Neuronal stem cell (in vitro differentiated cells): ENCODE measurements around the gene KRT7.

Experiments
- DNase-seq: peaks from one replicate; pipeline ENCODE4 v3.0.0-alpha.2; 2013; ENCODE audit warnings: low spot score
- H2AFZ ChIP-seq: one replicate; pipeline ENCODE4 v1.6.1; 2013; ENCODE audit warnings: mild to moderate bottlenecking, low read length, inconsistent platforms
- H2AK5ac ChIP-seq: 2 replicates; pipeline ENCODE4 v1.6.1; 2013; ENCODE audit warnings: low read depth, mild to moderate bottlenecking, inconsistent platforms, low read length, moderate library complexity, mixed read lengths
- H2BK120ac ChIP-seq: 2 replicates; pipeline ENCODE4 v1.6.1; 2013; ENCODE audit warnings: low read depth, mild to moderate bottlenecking, inconsistent platforms, low read length, moderate library complexity, mixed read lengths
- H2BK12ac ChIP-seq: one replicate; pipeline ENCODE4 v1.6.1; 2013; ENCODE audit warnings: low read length, inconsistent platforms
- H2BK15ac ChIP-seq: 2 replicates; pipeline ENCODE4 v1.6.1; 2013; ENCODE audit warnings: mild to moderate bottlenecking, low read length, inconsistent platforms, mixed read lengths
- H2BK5ac ChIP-seq: one replicate; pipeline ENCODE4 v1.6.1; 2013; ENCODE audit warnings: inconsistent platforms, mild to moderate bottlenecking, low read length, moderate library complexity
- H3K14ac ChIP-seq: one replicate; pipeline ENCODE4 v1.6.1; 2013; ENCODE audit warnings: low read length, inconsistent platforms
- H3K18ac ChIP-seq: 2 replicates; pipeline ENCODE4 v1.6.1; 2013; ENCODE audit warnings: low read length, inconsistent platforms
- H3K23ac ChIP-seq: 2 replicates; pipeline ENCODE4 v1.6.1; 2013; ENCODE audit warnings: low read depth, mild to moderate bottlenecking, mixed read lengths, low read length, inconsistent platforms; ENCODE audit not compliant: poor library complexity
- H3K27ac ChIP-seq: replicated peaks from 3 replicates; pipeline ENCODE4 v1.5.1; 2013; ENCODE audit warnings: low read length, inconsistent platforms
- H3K27me3 ChIP-seq, 3 experiments: 2 replicates each; pipeline ENCODE4 v1.6.1; 2013; ENCODE audit warnings: low read length in 3 of 3, mild to moderate bottlenecking in 2 of 3, inconsistent platforms in 1 of 3, low read depth in 1 of 3, mixed read lengths in 1 of 3, moderate library complexity in 1 of 3; ENCODE audit not compliant: control insufficient read depth in 3 of 3, insufficient read depth in 3 of 3
- H3K36me3 ChIP-seq, 2 donors: replicated peaks in 1 of 2; 2 replicates each; pipeline ENCODE4 v1.6.1; 2013; ENCODE audit warnings: low read length in 2 of 2; ENCODE audit not compliant: control insufficient read depth in 2 of 2, insufficient read depth in 2 of 2
- H3K4ac ChIP-seq: 2 replicates; pipeline ENCODE4 v1.6.1; 2013; ENCODE audit warnings: inconsistent platforms, mild to moderate bottlenecking, low read length, moderate library complexity
- H3K4me1 ChIP-seq, 2 donors: 1 replicate in 1 of 2; 2 replicates in 1 of 2; pipeline ENCODE4 v1.6.1; 2013; ENCODE audit warnings: low read length in 2 of 2, low read depth in 1 of 2; ENCODE audit not compliant: control insufficient read depth in 2 of 2, insufficient read depth in 1 of 2
- H3K4me2 ChIP-seq: one replicate; pipeline ENCODE4 v1.6.1; 2013; ENCODE audit warnings: mild to moderate bottlenecking, low read length, inconsistent platforms; ENCODE audit not compliant: insufficient read depth, poor library complexity, severe bottlenecking
- H3K4me3 ChIP-seq, 2 donors: 2 replicates each; pipeline ENCODE4 v1.5.1; 2013; ENCODE audit warnings: low read length in 2 of 2, mild to moderate bottlenecking in 2 of 2, inconsistent platforms in 1 of 2, moderate library complexity in 1 of 2
- H3K79me1 ChIP-seq: one replicate; pipeline ENCODE4 v1.6.1; 2013; ENCODE audit warnings: low read depth, mild to moderate bottlenecking, inconsistent platforms, low read length, moderate library complexity
- H3K9ac ChIP-seq: one replicate; pipeline ENCODE4 v1.6.1; 2013; ENCODE audit warnings: mild to moderate bottlenecking, low read depth, low read length, inconsistent platforms; ENCODE audit not compliant: poor library complexity
- H3K9me3 ChIP-seq, 2 donors: replicated peaks in 1 of 2; 2 replicates each; pipeline versions ENCODE3 to v1.6.1; 2013; ENCODE audit warnings: low read length in 2 of 2, mild to moderate bottlenecking in 2 of 2, inconsistent platforms in 1 of 2, low read depth in 1 of 2, mixed read lengths in 1 of 2, moderate library complexity in 1 of 2; ENCODE audit not compliant: control insufficient read depth in 2 of 2, insufficient read depth in 1 of 2
- H4K8ac ChIP-seq: one replicate; pipeline ENCODE4 v1.6.1; 2013; ENCODE audit warnings: low read depth, mild to moderate bottlenecking, inconsistent platforms, low read length, moderate library complexity
- H4K91ac ChIP-seq: one replicate; pipeline ENCODE4 v1.6.1; 2013; ENCODE audit warnings: low read length, low read depth, mild to moderate bottlenecking, inconsistent platforms; ENCODE audit not compliant: poor library complexity
- WGBS, 2 donors: extraction: QIAGEN DNeasy Blood & Tissue Kit; methylation state at CpG; one replicate each; pipeline ENCODE4 v1.1.7; 2013; ENCODE audit warnings: missing lambda C conversion rate in 2 of 2, mixed read lengths in 1 of 2; ENCODE audit not compliant: insufficient read length in 2 of 2, insufficient replicate concordance in 1 of 2; ENCODE audit errors: extremely low coverage in 2 of 2; 5-methylcytosine and 5-hydroxymethylcytosine counted together

KRT7 gene

DNA sequence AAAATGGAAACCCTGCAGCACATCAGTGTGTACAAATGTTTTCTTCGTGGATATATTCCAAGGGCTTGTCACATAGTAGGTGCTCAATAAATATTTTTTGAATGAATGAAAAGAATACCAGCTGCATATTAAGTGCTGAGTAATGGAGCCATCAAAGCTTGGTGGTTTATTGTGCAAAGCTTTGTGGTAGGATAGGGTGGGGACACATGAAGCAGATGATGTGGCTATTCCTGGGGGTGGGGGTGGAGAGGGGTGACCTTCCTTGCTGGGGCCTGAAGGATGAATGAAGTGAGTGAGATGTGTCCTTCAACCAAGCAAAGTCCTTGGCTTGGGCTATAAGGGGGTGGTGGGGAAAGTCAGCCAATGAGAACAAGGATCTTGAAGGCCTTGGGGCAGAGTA lies 62.6 kb downstream of the KRT7 start:
- WGBS, 2 donors = no CpG with 5 or more reads among the region's 1 CpG
- Histone ChIP-seq H3K18ac (no peak overlapping the region), H3K27me3 (peaks cover 0 to 4% (median 0%) of the 10 kb centered on the region in 3 experiments), H3K4me2 (no peak overlapping the region), H3K79me1 (no peaks in the 10 kb centered on the region), H2BK120ac (no peak overlapping the region), H3K9me3 (no peaks in the 10 kb centered on the region), H2BK5ac (no peak overlapping the region), H3K4ac (no peak overlapping the region), H3K4me1 (no peaks in the 10 kb centered on the region), H2AFZ (no peak overlapping the region), H4K8ac (no peak overlapping the region), H3K4me3 (no peak overlapping the region), H2BK15ac (no peak overlapping the region), H3K14ac (no peak overlapping the region), H3K36me3 (no peaks in the 10 kb centered on the region), H2BK12ac (no peak overlapping the region), H2AK5ac (no peak overlapping the region), H3K27ac (no peak overlapping the region), H4K91ac (no peak overlapping the region), H3K23ac (no peak overlapping the region), H3K9ac (no peak overlapping the region)
- DNase-seq = no peak

DNA sequence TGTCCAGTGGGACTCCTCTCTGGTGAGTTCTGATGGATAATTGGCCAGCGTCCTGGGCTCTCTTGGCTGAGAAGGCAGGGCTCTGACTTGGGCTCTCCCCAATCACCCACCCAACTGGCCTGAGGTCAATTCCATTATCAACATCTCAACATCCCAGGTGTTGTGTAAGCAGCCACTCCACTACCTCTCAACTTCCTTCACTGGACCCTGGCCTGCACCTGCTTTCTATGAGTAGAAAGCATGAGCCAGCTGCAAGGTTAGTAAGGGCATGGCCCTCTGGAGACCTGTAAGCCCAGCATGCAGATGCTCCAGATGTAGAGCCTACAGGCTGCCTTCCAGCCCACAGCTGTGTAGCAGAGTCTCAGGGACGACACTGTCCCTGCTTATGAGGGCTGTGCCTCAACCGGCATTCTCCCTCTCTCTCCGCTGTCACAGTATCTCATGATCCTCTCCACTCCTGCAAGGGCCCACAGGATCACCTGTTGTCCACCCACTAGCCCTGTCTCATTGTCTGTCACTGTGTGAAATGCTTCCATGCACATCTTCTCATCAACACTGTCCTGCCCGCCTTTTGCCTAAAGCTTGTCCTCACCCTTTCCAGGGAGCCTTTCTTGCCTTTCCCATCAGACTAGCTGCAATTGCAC lies 63.7 kb downstream of the KRT7 start:
- no peak overlapping the region for H2BK15ac ChIP-seq
- H3K9me3 ChIP-seq = no peaks in the 10 kb centered on the region
- H3K9ac ChIP-seq = no peak overlapping the region
- no peak overlapping the region for H3K4me3 ChIP-seq
- H3K27ac ChIP-seq = no peak overlapping the region
- WGBS, 2 donors = no CpG with 5 or more reads among the region's 5 CpGs
- no peak overlapping the region for H2BK120ac ChIP-seq
- no peak for DNase-seq
- no peak overlapping the region for H2AK5ac ChIP-seq
- H3K4me1 ChIP-seq = no peaks in the 10 kb centered on the region
- H4K91ac ChIP-seq = no peak overlapping the region
- no peak overlapping the region for H3K4me2 ChIP-seq
- H4K8ac ChIP-seq = no peak overlapping the region
- no peaks in the 10 kb centered on the region for H3K79me1 ChIP-seq
- H3K14ac ChIP-seq = no peak overlapping the region
- no peak overlapping the region for H2AFZ ChIP-seq
- no peak overlapping the region for H2BK5ac ChIP-seq
- H3K4ac ChIP-seq = no peak overlapping the region
- H3K23ac ChIP-seq = no peak overlapping the region
- no peak overlapping the region for H2BK12ac ChIP-seq
- no peaks in the 10 kb centered on the region for H3K36me3 ChIP-seq
- H3K18ac ChIP-seq = no peak overlapping the region
- peaks cover 0 to under 1% (median 0%) of the 10 kb centered on the region in 3 experiments for H3K27me3 ChIP-seq
